ENCODE measurements around the gene CEACAM6.

GRCh38 chr19:41784743-41785142 lies 29.4 kb downstream of the CEACAM6 start:
- TF ChIP-seq, protein P1, sequence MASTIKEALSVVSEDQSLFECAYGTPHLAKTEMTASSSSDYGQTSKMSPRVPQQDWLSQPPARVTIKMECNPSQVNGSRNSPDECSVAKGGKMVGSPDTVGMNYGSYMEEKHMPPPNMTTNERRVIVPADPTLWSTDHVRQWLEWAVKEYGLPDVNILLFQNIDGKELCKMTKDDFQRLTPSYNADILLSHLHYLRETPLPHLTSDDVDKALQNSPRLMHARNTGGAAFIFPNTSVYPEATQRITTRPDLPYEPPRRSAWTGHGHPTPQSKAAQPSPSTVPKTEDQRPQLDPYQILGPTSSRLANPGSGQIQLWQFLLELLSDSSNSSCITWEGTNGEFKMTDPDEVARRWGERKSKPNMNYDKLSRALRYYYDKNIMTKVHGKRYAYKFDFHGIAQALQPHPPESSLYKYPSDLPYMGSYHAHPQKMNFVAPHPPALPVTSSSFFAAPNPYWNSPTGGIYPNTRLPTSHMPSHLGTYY (CRISPR knock-in tag; IDR thresholded peaks at IDR 0.05): no peak
- TF ChIP-seq ZNF317 (CRISPR knock-in tag; IDR thresholded peaks at IDR 0.05; ENCODE audit: borderline replicate concordance, low read depth): no peak
- TF ChIP-seq CTCF (IDR thresholded peaks at IDR 0.05): no peak
- TF ChIP-seq NR3C1 (CRISPR knock-in tag; conservative IDR thresholded peaks at IDR 0.05; ENCODE audit: low read depth): no peak
- no peak for TF ChIP-seq OVOL2 (CRISPR knock-in tag; IDR thresholded peaks at IDR 0.05; ENCODE audit: borderline replicate concordance)
- TF ChIP-seq AFF4 (CRISPR knock-in tag; IDR thresholded peaks at IDR 0.05; ENCODE audit: borderline replicate concordance): no peak
- TF ChIP-seq EMX1 (CRISPR knock-in tag; IDR thresholded peaks at IDR 0.05): no peak
- no peak for TF ChIP-seq NFATC4 (CRISPR knock-in tag; IDR thresholded peaks at IDR 0.05)
- no peak for TF ChIP-seq CREB1 (CRISPR knock-in tag; IDR thresholded peaks at IDR 0.05)
- TF ChIP-seq, protein P2, sequence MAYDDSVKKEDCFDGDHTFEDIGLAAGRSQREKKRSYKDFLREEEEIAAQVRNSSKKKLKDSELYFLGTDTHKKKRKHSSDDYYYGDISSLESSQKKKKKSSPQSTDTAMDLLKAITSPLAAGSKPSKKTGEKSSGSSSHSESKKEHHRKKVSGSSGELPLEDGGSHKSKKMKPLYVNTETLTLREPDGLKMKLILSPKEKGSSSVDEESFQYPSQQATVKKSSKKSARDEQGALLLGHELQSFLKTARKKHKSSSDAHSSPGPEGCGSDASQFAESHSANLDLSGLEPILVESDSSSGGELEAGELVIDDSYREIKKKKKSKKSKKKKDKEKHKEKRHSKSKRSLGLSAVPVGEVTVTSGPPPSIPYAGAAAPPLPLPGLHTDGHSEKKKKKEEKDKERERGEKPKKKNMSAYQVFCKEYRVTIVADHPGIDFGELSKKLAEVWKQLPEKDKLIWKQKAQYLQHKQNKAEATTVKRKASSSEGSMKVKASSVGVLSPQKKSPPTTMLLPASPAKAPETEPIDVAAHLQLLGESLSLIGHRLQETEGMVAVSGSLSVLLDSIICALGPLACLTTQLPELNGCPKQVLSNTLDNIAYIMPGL (CRISPR knock-in tag; IDR thresholded peaks at IDR 0.05): no peak
- no peak for TF ChIP-seq MXD4 (CRISPR knock-in tag; IDR thresholded peaks at IDR 0.05; ENCODE audit: borderline replicate concordance)
- no peak for TF ChIP-seq ZNF232 (CRISPR knock-in tag; IDR thresholded peaks at IDR 0.05)
- no peak for TF ChIP-seq CREM (CRISPR knock-in tag; IDR thresholded peaks at IDR 0.05)
- no peak for TF ChIP-seq FOXP1 (CRISPR knock-in tag; IDR thresholded peaks at IDR 0.05; ENCODE audit: borderline replicate concordance)
